SK-N-SH treated with all-trans-retinoic acid at 6 μM for 48 hours (cell line): ENCODE data around the gene RABGAP1.

Experiments used
- GLIS3 ChIP-seq: fragments of 250-450 bp; sonication (Bioruptor Pico); IDR thresholded peaks from 2 replicates; pipeline ENCODE4 v1.5.0; 2020; ENCODE audit warnings: mild to moderate bottlenecking, moderate library complexity
- ISL1 ChIP-seq: fragments of 250-450 bp; sonication (Bioruptor Pico); IDR thresholded peaks from 2 replicates; pipeline ENCODE4 v2.1.2; 2022; ENCODE audit warnings: mild to moderate bottlenecking, moderate library complexity
- PATZ1 ChIP-seq: fragments of 250-450 bp; sonication (Bioruptor Pico); IDR thresholded peaks from 2 replicates; pipeline ENCODE4 v1.8.0; 2020; ENCODE audit warnings: mild to moderate bottlenecking, moderate library complexity, borderline replicate concordance
- PPARA ChIP-seq: fragments of 250-450 bp; sonication (Bioruptor Pico); IDR thresholded peaks from 2 replicates; pipeline ENCODE4 v1.5.0; 2020; ENCODE audit warnings: mild to moderate bottlenecking, borderline replicate concordance
- RARB ChIP-seq: fragments of 250-450 bp; sonication (Bioruptor Pico); IDR thresholded peaks from 2 replicates; pipeline ENCODE4 v1.8.0; 2021; ENCODE audit warnings: mild to moderate bottlenecking, moderate library complexity
- SNAI2 ChIP-seq: fragments of 250-450 bp; sonication (Bioruptor Pico); IDR thresholded peaks from 2 replicates; pipeline ENCODE4 v1.5.0; 2020; ENCODE audit warnings: mild to moderate bottlenecking, moderate library complexity
- ZFP30 ChIP-seq: fragments of 450-650 bp; formaldehyde crosslinking; IDR thresholded peaks from 2 replicates; pipeline ENCODE4 v1.5.0; 2022; ENCODE audit warnings: mild to moderate bottlenecking, moderate library complexity
- ZNF565 ChIP-seq: fragments of 450-650 bp; formaldehyde crosslinking; conservative IDR thresholded peaks from 2 replicates; pipeline ENCODE4 v1.5.0; 2020; ENCODE audit warnings: low read depth, mild to moderate bottlenecking, moderate library complexity
- ZNF70 ChIP-seq: fragments of 450-650 bp; formaldehyde crosslinking; IDR thresholded peaks from 2 replicates; pipeline ENCODE4 v1.5.0; 2020; ENCODE audit warnings: mild to moderate bottlenecking, moderate library complexity

- TF ChIP-seq ZFP30 (CRISPR knock-in tag) = no peak
- TF ChIP-seq SNAI2 (CRISPR knock-in tag) = no peak
- no peak for TF ChIP-seq ZNF70 (CRISPR knock-in tag)
- TF ChIP-seq GLIS3 = no peak
- TF ChIP-seq RARB (CRISPR knock-in tag) = no peak
- TF ChIP-seq PATZ1 (CRISPR knock-in tag) = no peak
- TF ChIP-seq PPARA = no peak
- peak; percentile 34 for TF ChIP-seq ISL1 (CRISPR knock-in tag)
- no peak for TF ChIP-seq ZNF565 (CRISPR knock-in tag)
Observed at GRCh38 chr9:123067136-123067535, 126.3 kb downstream of the RABGAP1 start.
